ENCODE measurements around the gene SSX2IP.

DNA sequence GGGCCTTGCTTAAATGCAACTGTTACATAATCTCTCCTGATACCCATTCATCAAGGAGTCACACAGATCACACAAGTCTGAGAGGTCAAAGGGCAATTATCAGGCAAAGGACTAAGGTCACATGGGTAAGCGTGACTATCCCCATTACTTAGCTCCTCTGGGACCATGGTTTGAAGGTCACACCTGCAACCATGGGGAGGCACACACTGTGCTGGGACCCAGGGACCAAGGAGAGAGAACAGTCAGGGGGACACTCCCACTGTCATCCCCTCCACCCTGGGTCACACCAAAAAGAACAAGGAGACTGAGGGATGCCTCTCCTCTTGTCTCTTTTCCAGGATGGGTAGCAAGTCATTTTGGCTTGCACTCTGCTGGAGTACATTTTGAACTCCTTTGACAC, 85.1 kb downstream of the SSX2IP start:
- TF ChIP-seq, protein P1, sequence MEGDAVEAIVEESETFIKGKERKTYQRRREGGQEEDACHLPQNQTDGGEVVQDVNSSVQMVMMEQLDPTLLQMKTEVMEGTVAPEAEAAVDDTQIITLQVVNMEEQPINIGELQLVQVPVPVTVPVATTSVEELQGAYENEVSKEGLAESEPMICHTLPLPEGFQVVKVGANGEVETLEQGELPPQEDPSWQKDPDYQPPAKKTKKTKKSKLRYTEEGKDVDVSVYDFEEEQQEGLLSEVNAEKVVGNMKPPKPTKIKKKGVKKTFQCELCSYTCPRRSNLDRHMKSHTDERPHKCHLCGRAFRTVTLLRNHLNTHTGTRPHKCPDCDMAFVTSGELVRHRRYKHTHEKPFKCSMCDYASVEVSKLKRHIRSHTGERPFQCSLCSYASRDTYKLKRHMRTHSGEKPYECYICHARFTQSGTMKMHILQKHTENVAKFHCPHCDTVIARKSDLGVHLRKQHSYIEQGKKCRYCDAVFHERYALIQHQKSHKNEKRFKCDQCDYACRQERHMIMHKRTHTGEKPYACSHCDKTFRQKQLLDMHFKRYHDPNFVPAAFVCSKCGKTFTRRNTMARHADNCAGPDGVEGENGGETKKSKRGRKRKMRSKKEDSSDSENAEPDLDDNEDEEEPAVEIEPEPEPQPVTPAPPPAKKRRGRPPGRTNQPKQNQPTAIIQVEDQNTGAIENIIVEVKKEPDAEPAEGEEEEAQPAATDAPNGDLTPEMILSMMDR (IDR thresholded peaks at IDR 0.05; ENCODE audit: poor library complexity), result no peak
- TF ChIP-seq EZH2 (IDR thresholded peaks at IDR 0.05; ENCODE audit: borderline replicate concordance) (no peak), EZH2phosphoT487 (IDR thresholded peaks at IDR 0.05; ENCODE audit: low read depth, severe bottlenecking, unreplicated experiment) (no peak)

All from hepatocyte (in vitro differentiated cells).